Nephron progenitor cell (in vitro differentiated cells): ENCODE results near the gene PSRC1.

Experiments
- DNase-seq: peaks from one replicate; pipeline ENCODE4 v3.0.0; 2021
- H3K27ac Mint-ChIP-seq: 2 replicates; pipeline ENCODE4 v1.8.0; 2021; ENCODE audit warnings: mild to moderate bottlenecking, moderate library complexity, mixed read lengths
- H3K27me3 Mint-ChIP-seq: 2 replicates; pipeline ENCODE4 v1.8.0; 2021; ENCODE audit warnings: mild to moderate bottlenecking, low read depth, mixed read lengths; ENCODE audit not compliant: poor library complexity
- H3K36me3 Mint-ChIP-seq: 2 replicates; pipeline ENCODE4 v1.8.0; 2021; ENCODE audit warnings: low read depth, mixed read lengths
- H3K4me1 Mint-ChIP-seq: 2 replicates; pipeline ENCODE4 v1.8.0; 2021; ENCODE audit warnings: mixed read lengths
- H3K4me3 Mint-ChIP-seq: 2 replicates; pipeline ENCODE4 v1.8.0; 2021; ENCODE audit warnings: mild to moderate bottlenecking, moderate library complexity, mixed read lengths
- H3K9me3 Mint-ChIP-seq: 2 replicates; pipeline ENCODE4 v1.8.0; 2021; ENCODE audit warnings: mild to moderate bottlenecking, moderate library complexity, mixed read lengths
- CTCF ChIP-seq: fragments of 200-600 bp; sonication (generic); IDR thresholded peaks from 2 replicates; pipeline ENCODE4 v1.5.0; 2021; ENCODE audit warnings: antibody characterized with exemption

The PSRC1 gene

DNA sequence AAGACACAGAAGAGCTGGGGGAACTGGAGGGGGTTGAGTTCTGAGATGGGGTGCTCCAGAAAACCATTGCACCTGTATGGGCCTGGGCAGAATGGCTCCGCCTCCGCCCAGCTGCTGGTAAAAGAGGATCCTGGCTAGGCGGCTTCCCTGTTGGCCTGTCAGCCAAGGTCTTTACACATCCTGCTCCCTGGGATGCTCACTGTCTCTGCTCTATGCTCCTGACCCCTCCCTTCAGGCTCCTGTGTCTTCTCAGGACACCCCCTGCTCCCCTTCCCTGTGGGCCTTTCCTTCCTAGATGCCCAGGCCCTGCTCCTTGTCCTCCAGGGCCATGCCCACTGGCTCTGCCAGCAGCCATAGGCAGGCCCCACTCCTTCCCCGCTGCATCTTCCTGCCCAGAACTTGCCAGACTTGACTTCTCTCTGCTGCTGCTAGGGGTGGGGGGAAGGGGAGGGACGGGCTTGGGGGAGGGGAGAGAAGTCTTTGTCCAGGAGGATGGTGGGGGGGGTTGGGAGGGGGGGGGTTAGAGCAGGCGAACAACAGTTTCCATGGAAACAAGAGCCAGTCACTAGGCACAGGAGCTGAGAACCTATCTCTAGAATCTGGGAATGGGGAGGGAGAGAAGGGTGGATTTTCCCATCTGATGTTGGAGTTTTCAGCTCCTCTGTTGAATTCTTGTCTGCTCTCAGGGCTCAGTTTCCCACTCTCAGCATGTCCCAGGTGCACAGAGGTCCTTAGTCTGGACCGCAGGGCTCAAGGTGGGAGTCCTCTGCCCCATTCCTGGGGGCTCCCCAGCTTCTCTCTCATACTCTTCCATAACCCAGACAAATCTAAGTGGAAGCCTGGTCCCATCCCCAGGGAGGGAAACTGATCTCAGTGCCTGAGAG is 23.0 kb downstream of the PSRC1 start:
- H3K27me3 Mint-ChIP-seq = peaks cover 8% of the 10 kb centered on the region
- peaks cover 54% of the 10 kb centered on the region for H3K4me1 Mint-ChIP-seq
- H3K9me3 Mint-ChIP-seq = no peaks in the 10 kb centered on the region
- H3K27ac Mint-ChIP-seq = no peak overlapping the region
- no peaks in the 10 kb centered on the region for H3K36me3 Mint-ChIP-seq
- no peak overlapping the region for H3K4me3 Mint-ChIP-seq
- no peak for TF ChIP-seq CTCF
- no peak for DNase-seq

DNA sequence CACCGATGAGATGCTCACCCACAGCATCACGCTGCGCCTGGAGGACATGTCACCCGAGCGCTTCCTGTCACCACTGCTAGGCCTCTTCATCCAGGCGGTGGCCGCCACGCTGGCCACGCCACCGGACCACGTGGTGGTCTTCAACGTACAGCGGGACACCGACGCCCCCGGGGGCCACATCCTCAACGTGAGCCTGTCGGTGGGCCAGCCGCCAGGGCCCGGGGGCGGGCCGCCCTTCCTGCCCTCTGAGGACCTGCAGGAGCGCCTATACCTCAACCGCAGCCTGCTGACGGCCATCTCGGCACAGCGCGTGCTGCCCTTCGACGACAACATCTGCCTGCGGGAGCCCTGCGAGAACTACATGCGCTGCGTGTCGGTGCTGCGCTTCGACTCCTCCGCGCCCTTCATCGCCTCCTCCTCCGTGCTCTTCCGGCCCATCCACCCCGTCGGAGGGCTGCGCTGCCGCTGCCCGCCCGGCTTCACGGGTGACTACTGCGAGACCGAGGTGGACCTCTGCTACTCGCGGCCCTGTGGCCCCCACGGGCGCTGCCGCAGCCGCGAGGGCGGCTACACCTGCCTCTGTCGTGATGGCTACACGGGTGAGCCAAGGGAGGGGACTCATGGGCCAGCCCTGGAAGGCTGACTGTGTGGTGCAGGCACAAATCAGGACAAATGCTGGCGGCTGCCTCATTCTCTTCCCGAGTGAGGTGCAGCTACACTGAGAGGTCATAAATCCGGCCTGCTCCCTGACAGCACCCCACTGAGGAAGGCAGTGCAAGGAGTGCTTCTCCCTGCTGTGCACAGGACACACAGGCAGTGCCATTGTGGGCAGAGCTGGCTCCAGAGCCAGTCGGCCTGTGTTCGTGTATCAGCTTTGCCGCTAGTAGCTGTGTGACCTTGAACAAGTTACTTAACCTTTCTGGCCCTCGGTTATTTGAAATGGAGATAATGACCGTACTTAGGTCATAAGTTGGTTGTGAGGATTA is 24.2 kb downstream of the PSRC1 start:
- no peaks in the 10 kb centered on the region for H3K9me3 Mint-ChIP-seq
- peaks cover 60% of the 10 kb centered on the region for H3K4me1 Mint-ChIP-seq
- no peak for TF ChIP-seq CTCF
- H3K36me3 Mint-ChIP-seq = no peaks in the 10 kb centered on the region
- no peak overlapping the region for H3K4me3 Mint-ChIP-seq
- H3K27ac Mint-ChIP-seq = no peak overlapping the region
- H3K27me3 Mint-ChIP-seq = peaks cover 8% of the 10 kb centered on the region
- DNase-seq = no peak

DNA sequence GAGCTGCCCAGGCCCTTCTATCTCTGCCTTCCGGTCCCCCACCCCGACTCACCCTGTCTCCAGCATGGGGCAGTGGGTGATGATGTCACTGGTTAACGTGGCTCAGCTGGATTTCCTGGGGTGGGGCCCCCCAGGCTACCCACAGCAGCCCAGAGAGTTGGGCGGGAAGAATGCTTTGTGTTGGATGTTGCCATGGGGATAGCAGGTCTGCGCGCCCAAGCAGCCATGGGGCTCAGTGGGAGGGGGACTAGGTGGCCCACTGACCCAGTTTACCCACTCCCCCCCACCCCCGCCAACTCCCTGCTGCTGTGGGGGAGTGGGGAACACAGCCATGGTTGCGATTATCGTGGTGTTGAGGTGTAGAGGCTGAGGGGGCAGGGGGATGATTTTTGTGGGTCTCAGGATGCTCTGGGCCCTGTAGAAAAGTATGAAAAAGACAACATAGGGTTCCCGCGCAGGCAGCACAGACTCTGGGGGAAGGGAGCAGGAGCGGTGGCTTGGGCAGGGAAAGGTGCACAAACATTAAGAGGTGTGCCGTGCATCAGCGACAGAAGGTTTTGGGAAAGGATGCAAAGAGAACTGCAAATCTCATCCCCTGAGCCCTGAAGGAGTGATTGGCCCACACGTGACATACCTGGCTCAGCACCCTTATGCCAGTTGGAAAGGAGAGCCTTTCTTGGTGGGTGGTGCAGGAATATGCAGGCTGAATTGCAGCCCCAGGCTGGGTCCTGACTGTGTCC is 25.1 kb downstream of the PSRC1 start:
- Mint-ChIP-seq H3K27me3 (peaks cover 5% of the 10 kb centered on the region), H3K27ac (no peak overlapping the region), H3K4me1 (peaks cover 66% of the 10 kb centered on the region), H3K9me3 (no peaks in the 10 kb centered on the region), H3K4me3 (no peak overlapping the region), H3K36me3 (no peaks in the 10 kb centered on the region)
- TF ChIP-seq CTCF = no peak
- DNase-seq = no peak

DNA sequence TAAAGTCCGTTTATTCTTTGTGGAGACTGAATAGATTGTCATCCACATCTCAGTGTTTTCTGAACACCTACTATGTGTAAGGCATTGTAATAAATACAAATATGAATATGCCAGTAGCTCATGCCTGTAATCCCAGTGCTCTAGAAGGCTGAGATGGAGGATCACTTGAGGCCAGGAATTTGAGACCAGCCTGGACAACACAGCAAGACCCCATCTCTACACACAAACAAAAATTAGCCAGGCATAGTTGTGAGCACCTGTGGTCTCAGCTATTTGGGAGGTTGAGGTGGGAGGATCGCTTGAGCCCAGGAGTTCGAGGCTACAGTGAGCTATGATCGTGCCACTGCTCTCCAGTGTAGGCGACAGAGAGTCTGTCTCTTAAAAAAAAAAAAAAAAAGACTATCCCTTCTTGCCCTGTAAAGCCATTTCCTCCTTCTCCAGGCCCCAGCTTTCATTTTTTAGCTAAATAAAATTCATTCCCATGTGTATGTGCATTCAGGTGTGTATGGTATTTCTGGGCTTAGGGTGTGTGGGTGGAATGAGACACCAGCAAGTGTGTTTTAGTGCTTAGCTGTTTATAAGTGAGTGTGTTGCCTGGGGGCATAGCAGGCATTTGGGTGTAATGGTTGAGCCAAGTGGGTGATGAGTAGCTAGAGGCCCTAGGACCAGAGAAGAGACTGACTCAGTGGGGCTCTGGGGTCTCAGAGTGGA is 25.8 kb downstream of the PSRC1 start:
- Mint-ChIP-seq H3K4me3 (no peak overlapping the region), H3K9me3 (peaks cover 5% of the 10 kb centered on the region), H3K4me1 (peaks cover 73% of the 10 kb centered on the region), H3K36me3 (peaks cover 7% of the 10 kb centered on the region), H3K27ac (no peak overlapping the region), H3K27me3 (peaks cover 10% of the 10 kb centered on the region)
- TF ChIP-seq CTCF = no peak
- no peak for DNase-seq

DNA sequence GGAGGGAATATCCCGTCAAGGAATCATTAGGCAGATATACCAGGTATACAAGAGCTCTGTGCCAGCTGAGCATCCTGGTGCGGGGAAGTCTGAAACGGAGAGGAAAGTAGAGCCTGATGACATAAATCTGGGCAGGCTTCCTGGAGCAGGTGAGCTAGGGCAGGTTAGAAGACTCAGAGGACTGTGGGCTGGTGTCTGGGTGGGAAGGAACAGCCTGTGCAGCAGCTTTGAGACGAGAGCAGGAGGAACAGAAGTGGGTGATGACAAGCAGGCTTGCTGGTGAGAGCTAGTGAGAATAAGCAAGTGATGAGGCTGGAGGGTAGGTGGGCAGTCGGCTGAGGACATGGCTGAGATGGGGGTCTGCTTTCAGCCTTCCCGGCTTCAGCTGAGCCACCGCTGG is 26.9 kb downstream of the PSRC1 start:
- H3K27me3 Mint-ChIP-seq = peaks cover 21% of the 10 kb centered on the region
- DNase-seq = no peak
- TF ChIP-seq CTCF = no peak
- H3K27ac Mint-ChIP-seq = no peak overlapping the region
- H3K4me1 Mint-ChIP-seq = peaks cover 76% of the 10 kb centered on the region
- H3K9me3 Mint-ChIP-seq = peaks cover 15% of the 10 kb centered on the region
- peaks cover 17% of the 10 kb centered on the region for H3K36me3 Mint-ChIP-seq
- H3K4me3 Mint-ChIP-seq = no peak overlapping the region
